H9 (cell line): Measurements from ENCODE around the gene MLST8. TPM values are rescaled to one million over a fixed set of nuclear protein-coding genes. Genes with fewer than 3 reads are reported as not detected.

Experiments used
- DNase-seq: peaks from one replicate; pipeline ENCODE4 v3.0.0-alpha.2; 2017
- H2AFZ ChIP-seq: one replicate; pipeline ENCODE4 v1.6.1; 2013; ENCODE audit warnings: mild to moderate bottlenecking, low read length, control low read depth, moderate library complexity
- H2AK5ac ChIP-seq: 2 replicates; pipeline ENCODE4 v1.6.1; 2013; ENCODE audit warnings: low read length, control low read depth, mixed read lengths; ENCODE audit not compliant: insufficient read length
- H2BK120ac ChIP-seq: one replicate; pipeline ENCODE4 v1.6.1; 2013; ENCODE audit warnings: low read depth, mild to moderate bottlenecking, low read length, control low read depth, inconsistent platforms; ENCODE audit not compliant: poor library complexity, severe bottlenecking
- H2BK12ac ChIP-seq: 2 replicates; pipeline ENCODE4 v1.6.1; 2013; ENCODE audit warnings: low read length, control low read depth, mixed read lengths, low read depth; ENCODE audit not compliant: insufficient read length
- H2BK15ac ChIP-seq: 2 replicates; pipeline ENCODE4 v1.6.1; 2013; ENCODE audit warnings: low read depth, low read length, control low read depth
- H2BK20ac ChIP-seq: one replicate; pipeline ENCODE4 v1.6.1; 2013; ENCODE audit warnings: low read depth, mild to moderate bottlenecking, low read length, control low read depth, inconsistent platforms; ENCODE audit not compliant: poor library complexity, severe bottlenecking
- H2BK5ac ChIP-seq: 2 replicates; pipeline ENCODE4 v1.6.1; 2013; ENCODE audit warnings: low read length, control low read depth, mixed read lengths; ENCODE audit not compliant: insufficient read length
- H3K14ac ChIP-seq: 2 replicates; pipeline ENCODE4 v1.6.1; 2013; ENCODE audit warnings: low read length, control low read depth; ENCODE audit not compliant: insufficient read depth
- H3K18ac ChIP-seq: 2 replicates; pipeline ENCODE4 v1.6.1; 2013; ENCODE audit warnings: low read depth, mild to moderate bottlenecking, mixed read lengths, low read length, control low read depth; ENCODE audit not compliant: insufficient read length
- H3K23ac ChIP-seq: 2 replicates; pipeline ENCODE4 v1.6.1; 2013; ENCODE audit warnings: low read length, control low read depth, mixed read lengths, low read depth; ENCODE audit not compliant: insufficient read length
- H3K23me2 ChIP-seq: 2 replicates; pipeline ENCODE4 v1.6.1; 2013; ENCODE audit warnings: low read depth, mild to moderate bottlenecking, mixed read lengths, low read length, control low read depth; ENCODE audit not compliant: insufficient read length, poor library complexity, severe bottlenecking
- H3K27ac ChIP-seq: 2 replicates; pipeline ENCODE4 v1.5.1; 2013; ENCODE audit warnings: low read length, control low read depth, mixed read lengths, low read depth; ENCODE audit not compliant: insufficient read length
- H3K27me3 ChIP-seq: 2 replicates; pipeline ENCODE4 v1.6.1; 2013; ENCODE audit warnings: low read length, control low read depth, inconsistent platforms; ENCODE audit not compliant: insufficient read depth
- H3K4ac ChIP-seq: 2 replicates; pipeline ENCODE4 v1.6.1; 2013; ENCODE audit warnings: low read depth, mild to moderate bottlenecking, control low read depth, inconsistent platforms, low read length, moderate library complexity
- H3K4me1 ChIP-seq: 2 replicates; pipeline ENCODE4 v1.6.1; 2013; ENCODE audit warnings: low read length, control low read depth, inconsistent platforms; ENCODE audit not compliant: insufficient read depth
- H3K4me2 ChIP-seq: 2 replicates; pipeline ENCODE4 v1.6.1; 2013; ENCODE audit warnings: low read length, control low read depth, mixed read lengths; ENCODE audit not compliant: insufficient read length, insufficient read depth
- H3K56ac ChIP-seq: 2 replicates; pipeline ENCODE4 v1.6.1; 2013; ENCODE audit warnings: low read depth, mild to moderate bottlenecking, mixed read lengths, low read length, control low read depth; ENCODE audit not compliant: insufficient read length
- H3K79me1 ChIP-seq: 2 replicates; pipeline ENCODE4 v1.6.1; 2013; ENCODE audit warnings: low read depth, mild to moderate bottlenecking, moderate library complexity, low read length, control low read depth, inconsistent platforms; ENCODE audit not compliant: insufficient read depth, poor library complexity, severe bottlenecking
- H3K79me2 ChIP-seq: 2 replicates; pipeline ENCODE4 v1.6.1; 2013; ENCODE audit warnings: low read length, control low read depth, inconsistent platforms; ENCODE audit not compliant: insufficient read depth
- H3K9ac ChIP-seq: 2 replicates; pipeline ENCODE4 v1.6.1; 2013; ENCODE audit warnings: low read length, control low read depth, mixed read lengths; ENCODE audit not compliant: insufficient read length; ENCODE audit errors: extremely low read depth
- H3K9me3 ChIP-seq: one replicate; pipeline ENCODE4 v1.6.1; 2013; ENCODE audit warnings: low read depth, low read length, inconsistent platforms; ENCODE audit not compliant: control insufficient read depth
- H3T11ph ChIP-seq: one replicate; pipeline ENCODE4 v1.6.1; 2013; ENCODE audit warnings: mild to moderate bottlenecking, low read length, control low read depth, inconsistent platforms
- H4K20me1 ChIP-seq: one replicate; pipeline ENCODE4 v1.6.1; 2013; ENCODE audit not compliant: control insufficient read depth, insufficient read length, insufficient read depth
- H4K5ac ChIP-seq: 2 replicates; pipeline ENCODE4 v1.6.1; 2013; ENCODE audit warnings: low read depth, mild to moderate bottlenecking, mixed read lengths, low read length, control low read depth; ENCODE audit not compliant: insufficient read length
- H4K8ac ChIP-seq: replicated peaks from 2 replicates; pipeline ENCODE4 v1.6.1; 2013; ENCODE audit warnings: low read length, control low read depth, mixed read lengths, low read depth; ENCODE audit not compliant: insufficient read length
- H4K91ac ChIP-seq: 2 replicates; pipeline ENCODE4 v1.6.1; 2013; ENCODE audit warnings: low read depth, mild to moderate bottlenecking, moderate library complexity, mixed read lengths, low read length, control low read depth; ENCODE audit not compliant: insufficient read length
- H3K27ac Mint-ChIP-seq, 3 experiments: 2 replicates in 2 of 3; 3 replicates in 1 of 3; pipeline ENCODE4 v1.8.0; 2020 to 2021; ENCODE audit warnings: mixed read lengths in 3 of 3, mild to moderate bottlenecking in 1 of 3, moderate library complexity in 1 of 3
- H3K27me3 Mint-ChIP-seq: 2 replicates; pipeline ENCODE4 v1.8.0; 2021; ENCODE audit warnings: low read depth, mild to moderate bottlenecking, moderate library complexity, mixed read lengths
- H3K36me3 Mint-ChIP-seq, 3 experiments: 2 replicates in 2 of 3; 3 replicates in 1 of 3; pipeline ENCODE4 v1.8.0; 2020 to 2021; ENCODE audit warnings: low read depth in 3 of 3, mixed read lengths in 3 of 3; ENCODE audit not compliant: insufficient read depth in 1 of 3
- H3K4me1 Mint-ChIP-seq, 2 experiments: 2 replicates each; pipeline ENCODE4 v1.8.0; 2020; ENCODE audit warnings: mixed read lengths in 2 of 2
- H3K4me3 Mint-ChIP-seq, 2 experiments: 2 replicates in 1 of 2; 3 replicates in 1 of 2; pipeline ENCODE4 v1.8.0; 2020 to 2021; ENCODE audit warnings: mild to moderate bottlenecking in 2 of 2, mixed read lengths in 2 of 2, moderate library complexity in 1 of 2
- H3K9me3 Mint-ChIP-seq, 2 experiments: 2 replicates in 1 of 2; 3 replicates in 1 of 2; pipeline ENCODE4 v1.8.0; 2020; ENCODE audit warnings: mild to moderate bottlenecking in 2 of 2, mixed read lengths in 2 of 2, moderate library complexity in 1 of 2
- CTCF ChIP-seq: fragments of 200-600 bp; sonication (generic); conservative IDR thresholded peaks from 3 replicates; pipeline ENCODE4 v1.8.0; 2021; ENCODE audit warnings: antibody characterized with exemption, mild to moderate bottlenecking
- WGBS: extraction: QIAGEN DNeasy Blood & Tissue Kit; methylation state at CpG from one replicate; pipeline ENCODE4 v1.1.7; 2013; ENCODE audit warnings: missing lambda C conversion rate, low lambda C conversion rate, mixed read lengths; ENCODE audit not compliant: insufficient read length; ENCODE audit errors: extremely low coverage; 5-methylcytosine and 5-hydroxymethylcytosine counted together
- total RNA-seq: library from RNA; stranded (reverse); gene quantifications from 2 replicates; pipeline ENCODE4 v1.2.1, GENCODE V29; 2021

Gene MLST8
- total RNA-seq, 1 experiment from 2014 or later = 74.5 TPM

- Histone ChIP-seq H3K79me1 (no peaks in the 10 kb centered on the region), H4K8ac (no peak overlapping the region), H3K27me3 (no peaks in the 10 kb centered on the region), H3K9ac (no peak overlapping the region), H3K56ac (no peak overlapping the region), H3K4ac (no peak overlapping the region), H4K20me1 (peaks cover 3% of the 10 kb centered on the region), H3K4me2 (no peak overlapping the region), H2BK5ac (no peak overlapping the region), H2BK120ac (no peak overlapping the region), H2AFZ (no peak overlapping the region), H4K5ac (no peak overlapping the region), H3T11ph (no peak overlapping the region), H3K23ac (no peak overlapping the region), H3K14ac (no peak overlapping the region), H2BK12ac (no peak overlapping the region), H4K91ac (no peak overlapping the region), H3K79me2 (no peaks in the 10 kb centered on the region), H2BK15ac (no peak overlapping the region), H2BK20ac (no peak overlapping the region), H3K9me3 (no peaks in the 10 kb centered on the region), H3K4me1 (no peaks in the 10 kb centered on the region), H3K23me2 (no peaks in the 10 kb centered on the region), H3K27ac (no peak overlapping the region), H3K18ac (no peak overlapping the region), H2AK5ac (no peak overlapping the region)
- H3K36me3 Mint-ChIP-seq = peaks cover 0 to 13% (median 10%) of the 10 kb centered on the region in 3 experiments; a peak in 4 of 7 replicates
- H3K4me1 Mint-ChIP-seq = peaks cover 3 to 7% of the 10 kb centered on the region in 2 experiments
- no peaks in the 10 kb centered on the region for H3K9me3 Mint-ChIP-seq
- H3K4me3 Mint-ChIP-seq = no peak overlapping the region
- no peak for TF ChIP-seq CTCF
- no CpG with 5 or more reads among the region's 20 CpGs for WGBS
- no peaks in the 10 kb centered on the region for H3K27me3 Mint-ChIP-seq
- no peak for DNase-seq
- peak overlapping the region in 2 of 3 experiments; percentile 57 to 89; a peak in 2 of 7 replicates for H3K27ac Mint-ChIP-seq
Measured at GRCh38 chr16:2181952-2182351, 23.3 kb upstream of the MLST8 start.
